Activated CD4-positive, CD25-positive, alpha-beta regulatory T cell (primary cell): ENCODE results near the gene SCNN1B.

Experiments
- DNase-seq, 4 experiments: peaks; one replicate each; lab custom pipeline; 2025; lab: John Stamatoyannopoulos, UW

SCNN1B gene

DNA sequence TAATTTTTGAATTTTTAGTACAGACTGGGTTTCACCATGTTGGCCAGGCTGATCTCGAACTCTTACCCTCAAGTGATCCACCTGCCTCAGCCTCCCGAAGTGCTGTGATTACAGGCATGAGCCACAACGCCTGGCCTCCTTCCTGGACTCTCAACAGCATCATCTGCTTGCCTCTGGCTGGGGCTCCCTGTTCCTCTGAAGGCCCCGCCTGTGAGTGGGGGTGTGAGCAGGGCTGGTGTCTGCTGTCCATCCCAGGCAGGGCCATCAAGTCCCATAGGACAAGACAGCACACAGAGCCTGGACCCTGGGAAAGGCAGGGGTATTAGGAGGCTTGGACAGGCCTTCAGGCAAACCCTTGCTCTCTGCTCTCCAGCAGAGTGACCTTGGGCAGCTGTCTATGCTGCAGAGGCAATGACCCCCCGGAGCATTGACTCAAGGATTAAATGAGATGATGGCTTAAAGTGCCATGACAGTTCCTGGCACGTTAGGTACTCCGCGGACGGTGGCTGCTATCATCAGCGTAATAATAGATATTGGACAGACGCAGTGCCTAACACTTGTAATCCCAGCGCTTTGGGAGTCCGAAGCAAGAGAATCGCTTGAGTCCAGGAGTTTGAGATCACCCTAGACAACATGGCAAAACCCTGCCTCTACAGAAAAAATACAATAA is 19.2 kb downstream of the SCNN1B start:
- DNase-seq: no peak

DNA sequence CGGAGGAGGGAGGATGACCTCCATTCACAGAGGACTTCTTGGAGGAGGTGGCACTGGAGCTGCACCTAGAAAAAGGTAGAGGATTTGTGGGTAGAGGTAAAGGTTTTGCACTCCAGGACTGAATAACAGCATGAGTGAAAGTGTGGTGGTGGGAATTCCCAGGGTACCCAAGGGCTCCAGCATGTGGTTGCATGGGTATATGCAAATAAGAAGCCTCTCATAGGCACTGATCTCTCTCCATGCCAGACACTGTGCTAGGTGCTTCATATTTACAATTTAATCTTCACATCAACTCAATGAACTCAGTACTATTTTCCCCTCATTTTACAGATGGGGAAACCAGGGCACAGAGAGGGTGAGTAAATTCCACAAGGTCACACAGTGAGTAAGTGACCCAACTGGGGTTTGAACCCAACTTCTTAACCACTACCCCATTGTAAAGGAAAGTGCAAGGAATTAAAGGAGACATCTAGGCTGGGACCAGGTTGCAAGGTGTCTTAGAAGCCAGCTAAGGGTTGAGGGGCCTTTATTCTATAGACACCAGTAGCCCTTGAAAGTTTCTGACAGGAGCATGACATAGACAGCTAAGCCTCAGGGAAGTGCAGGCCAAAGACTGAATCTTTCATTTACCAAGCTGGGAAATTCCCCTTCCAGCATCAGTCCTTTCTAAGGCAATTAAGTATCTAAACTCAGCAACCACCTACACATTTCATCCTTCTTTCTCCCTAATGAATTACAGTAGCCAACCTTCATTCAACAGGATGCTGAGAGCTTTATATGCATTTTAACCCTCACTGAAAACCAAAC is 21.3 kb downstream of the SCNN1B start:
- no peak for DNase-seq

DNA sequence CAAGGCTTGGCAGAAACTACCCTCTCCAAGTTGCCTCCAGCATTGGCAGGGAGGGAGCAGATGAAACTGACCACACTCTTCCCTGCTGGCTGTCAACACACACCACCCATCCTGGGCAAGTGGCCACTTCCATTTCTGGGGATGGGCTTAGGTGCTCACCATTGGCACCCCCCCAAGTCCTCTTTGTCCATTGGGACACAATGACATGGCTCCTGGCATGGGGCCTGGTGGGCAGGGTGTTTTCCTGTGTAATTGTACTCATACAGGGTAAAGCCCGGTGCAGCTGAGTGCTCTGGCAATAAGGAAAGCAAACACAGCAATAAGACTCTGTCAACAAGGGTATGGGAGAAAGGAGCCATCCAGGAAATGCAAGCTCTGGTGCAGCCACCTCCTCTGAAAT is 22.6 kb downstream of the SCNN1B start:
- DNase-seq: no peak

DNA sequence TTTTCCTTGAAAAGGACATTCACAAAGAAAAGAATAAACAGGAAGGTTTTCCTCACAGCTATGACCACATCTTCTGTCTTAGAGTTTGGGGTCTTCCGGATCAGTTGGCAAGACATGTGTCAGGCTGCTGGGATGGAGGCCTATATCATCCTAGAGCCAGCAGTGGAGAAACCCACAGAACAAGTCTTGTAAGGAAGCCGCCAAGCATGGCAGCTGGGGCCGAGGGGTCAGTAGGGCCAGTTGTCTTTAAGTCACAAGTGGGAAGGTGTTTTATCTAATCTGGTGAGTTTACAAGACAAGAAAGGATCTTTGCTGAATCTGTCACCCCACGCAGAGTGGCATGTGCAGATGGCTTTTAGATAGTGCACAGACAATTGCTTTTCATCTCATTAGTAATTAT is 25.7 kb downstream of the SCNN1B start:
- no peak for DNase-seq

DNA sequence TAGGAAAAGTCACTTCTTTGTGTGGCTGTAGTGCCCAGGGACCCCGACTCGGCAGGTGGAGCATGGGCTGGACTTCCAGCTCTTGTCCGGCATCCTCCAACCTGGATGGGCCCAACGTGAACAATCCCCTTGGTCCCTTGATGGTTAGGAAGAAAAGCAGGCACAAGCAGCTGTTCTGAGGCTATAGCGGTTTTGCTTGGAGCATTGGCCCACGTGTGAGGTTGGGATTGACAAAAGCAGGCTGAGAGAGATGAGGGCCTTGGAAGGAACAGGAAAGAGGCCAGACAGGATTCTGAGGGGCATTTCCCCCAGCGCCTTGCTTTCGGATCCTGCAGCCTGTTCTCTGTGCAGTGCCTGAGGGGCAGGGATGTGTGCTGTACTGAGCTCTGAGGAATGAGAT is 28.1 kb downstream of the SCNN1B start:
- DNase-seq: no peak

DNA sequence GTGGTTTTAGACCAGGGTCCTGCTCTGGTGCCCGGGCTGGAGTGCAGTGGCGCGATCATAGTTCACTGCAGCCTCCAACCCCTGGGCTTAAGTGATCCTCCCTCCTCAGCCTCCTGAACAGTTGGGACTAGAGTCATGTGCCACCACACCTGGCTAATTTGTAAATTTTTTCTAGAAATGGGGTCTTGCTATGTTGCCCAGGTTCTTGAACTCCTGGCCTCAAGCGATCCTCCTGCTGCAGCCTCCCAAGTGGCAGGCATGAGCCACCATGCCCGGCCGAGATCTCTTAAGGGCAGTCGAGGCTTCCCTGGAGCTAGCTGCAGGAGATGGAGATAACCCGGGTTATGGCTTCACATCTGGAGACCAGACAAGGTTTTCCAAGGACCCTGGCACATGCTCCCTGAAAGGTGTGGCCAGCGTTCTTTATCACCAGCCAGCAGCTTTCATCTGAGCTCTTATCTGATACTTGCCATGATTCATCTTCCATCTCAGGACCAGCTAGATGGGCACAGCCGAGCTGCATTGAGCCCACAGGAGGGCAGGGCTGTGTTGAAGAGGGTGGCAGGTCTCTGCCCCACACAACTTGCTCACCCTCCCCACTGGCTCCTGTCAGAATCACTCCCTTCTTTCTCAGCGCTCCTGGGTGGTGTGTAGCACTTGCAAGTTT is 28.6 kb downstream of the SCNN1B start:
- no peak for DNase-seq

DNA sequence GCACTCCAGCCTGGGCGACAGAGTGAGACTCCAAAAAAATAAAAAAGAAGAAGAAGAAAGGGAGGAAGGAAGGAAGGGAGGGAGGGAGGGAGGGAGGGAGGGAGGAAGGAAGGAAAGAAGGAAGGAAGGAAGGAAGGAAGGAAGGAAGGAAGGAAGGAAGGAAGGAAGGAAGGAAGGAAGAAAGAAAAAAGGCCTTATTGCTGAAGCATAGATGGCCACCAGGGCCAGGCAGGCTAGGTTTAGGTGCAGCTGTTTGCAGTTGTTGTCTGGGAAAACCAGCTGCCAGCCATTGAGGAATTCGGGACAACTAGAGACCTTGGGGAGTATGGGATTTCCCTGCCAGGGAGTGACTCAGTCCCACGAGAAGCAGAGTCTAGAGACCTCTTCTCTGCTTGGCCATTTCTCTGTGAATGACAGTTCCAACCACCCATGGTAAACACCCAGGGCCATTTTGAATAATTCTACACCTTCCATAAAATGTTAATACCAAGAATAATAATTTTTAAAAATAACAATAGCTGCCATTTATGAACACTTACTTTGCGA is 31.0 kb downstream of the SCNN1B start:
- no peak for DNase-seq

- DNase-seq: no peak
These were observed 31.8 kb downstream of the SCNN1B start for GRCh38 chr16:23333831-23334456.

GRCh38 chr16:23334457-23334853 is 32.4 kb downstream of the SCNN1B start:
- DNase-seq: no peak

DNA sequence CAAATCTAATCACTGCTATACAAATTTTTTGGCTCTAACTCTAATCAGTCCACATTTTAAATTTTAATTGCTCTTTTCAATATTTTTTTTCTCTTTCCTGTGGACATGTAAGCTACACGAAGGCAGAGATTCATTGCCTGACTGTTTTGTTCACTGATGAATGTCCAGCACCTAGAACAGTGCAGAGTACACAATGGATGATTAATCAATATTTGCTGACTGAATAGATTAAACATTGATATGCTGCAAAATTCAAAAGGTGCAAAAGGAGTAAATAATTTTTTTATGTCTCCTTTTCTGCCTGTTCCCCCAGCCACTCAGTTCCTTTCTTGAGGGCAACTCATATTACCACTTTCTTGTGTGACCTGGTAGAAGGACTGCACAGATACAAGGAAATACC is 32.8 kb downstream of the SCNN1B start:
- no peak for DNase-seq

DNA sequence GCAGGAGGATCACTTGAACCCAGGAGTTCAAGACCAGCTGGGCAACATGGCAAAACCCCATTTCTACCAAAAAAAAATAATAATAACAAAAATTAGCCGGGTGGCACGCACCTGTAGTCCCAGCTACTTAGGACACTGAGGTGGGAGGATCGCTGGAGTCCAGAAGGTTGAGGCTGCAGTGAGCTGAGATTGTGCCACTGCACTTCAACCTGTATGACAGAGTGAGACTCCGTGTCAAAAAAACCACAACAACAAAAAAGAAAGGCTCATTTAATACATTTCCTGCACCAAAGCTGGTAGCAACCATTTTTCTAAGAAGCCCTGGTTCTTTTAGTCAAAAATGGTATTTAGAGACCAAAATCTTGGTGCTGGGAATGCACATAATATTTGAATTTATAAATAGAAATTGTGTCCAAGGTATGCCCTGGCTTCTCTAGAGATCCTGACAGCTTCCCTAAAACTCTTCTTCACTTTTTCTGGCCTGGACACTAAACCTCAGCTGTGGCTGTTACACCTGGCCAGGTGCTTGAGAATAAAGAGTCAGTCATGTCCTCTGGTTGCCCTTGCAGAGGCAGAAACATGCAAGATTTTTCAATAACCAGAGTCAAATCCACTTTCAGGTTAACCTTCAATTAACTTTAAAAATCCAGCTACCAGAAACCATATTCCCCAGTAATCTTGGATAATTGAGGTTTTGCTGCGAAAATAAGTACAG is 35.9 kb downstream of the SCNN1B start:
- no peak for DNase-seq

DNA sequence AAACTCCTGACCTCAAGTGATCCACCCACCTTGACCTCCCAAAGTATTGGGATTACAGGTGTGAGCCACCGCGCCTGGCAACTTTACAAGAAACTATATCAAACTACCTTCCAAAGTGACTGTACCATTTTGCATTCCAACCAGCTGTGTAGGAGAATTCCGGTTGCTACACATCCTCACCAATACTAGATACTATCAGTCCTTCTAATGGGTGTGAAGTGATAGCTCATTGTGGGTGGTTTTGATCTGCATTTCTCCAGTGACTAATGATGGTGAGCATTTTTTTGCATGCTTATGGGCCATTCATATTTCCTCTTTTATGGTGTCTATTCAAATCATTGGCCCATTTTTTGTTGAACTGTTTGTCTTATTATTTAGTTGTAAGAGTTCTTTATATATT is 37.7 kb downstream of the SCNN1B start:
- DNase-seq: no peak

- DNase-seq: no peak
These were observed 40.1 kb downstream of the SCNN1B start for GRCh38 chr16:23342083-23342640.

DNA sequence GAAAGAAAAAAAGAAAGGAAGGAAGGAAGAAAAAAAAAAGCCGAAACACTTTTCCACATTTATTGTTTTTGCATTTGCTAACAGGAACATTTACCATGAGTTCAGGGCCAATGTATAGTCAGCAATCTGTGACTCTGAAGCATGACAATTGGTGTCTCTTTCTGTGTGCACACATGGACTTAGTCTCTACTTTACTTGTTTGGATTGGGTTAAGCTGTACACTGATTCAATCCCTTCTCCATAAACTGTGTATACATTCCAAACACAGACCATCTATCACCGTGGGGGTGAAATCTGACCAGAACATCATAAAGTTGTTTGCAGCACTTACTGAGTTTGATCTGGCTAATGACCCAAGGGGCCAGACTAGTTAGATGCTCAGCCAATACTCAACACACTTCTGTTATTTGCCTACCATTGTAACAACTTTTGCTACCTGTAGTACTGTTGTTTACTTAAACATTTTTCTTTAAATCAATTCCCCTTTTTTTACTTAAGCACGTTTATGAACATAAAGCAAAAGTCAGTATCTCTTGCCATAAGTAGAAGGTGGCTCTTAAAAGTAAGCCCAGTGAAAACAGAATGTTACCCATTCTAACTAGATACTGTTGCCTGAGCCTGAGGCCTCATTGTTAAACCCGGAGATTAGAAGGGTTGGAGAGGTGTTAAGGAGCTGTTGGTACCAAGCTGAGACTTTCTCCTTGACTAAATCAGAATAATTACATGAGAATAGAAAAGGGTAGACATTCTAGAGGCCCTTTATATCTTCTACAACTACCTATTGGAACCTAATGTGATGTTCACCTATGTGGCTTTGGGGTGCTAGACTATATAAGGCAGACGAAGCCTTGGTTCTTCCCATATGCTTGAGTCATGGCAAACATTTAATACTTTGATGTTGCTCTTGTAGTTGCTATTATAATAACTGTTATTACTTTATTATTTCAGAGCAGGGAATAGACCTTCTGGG is 41.8 kb downstream of the SCNN1B start:
- no peak for DNase-seq

DNA sequence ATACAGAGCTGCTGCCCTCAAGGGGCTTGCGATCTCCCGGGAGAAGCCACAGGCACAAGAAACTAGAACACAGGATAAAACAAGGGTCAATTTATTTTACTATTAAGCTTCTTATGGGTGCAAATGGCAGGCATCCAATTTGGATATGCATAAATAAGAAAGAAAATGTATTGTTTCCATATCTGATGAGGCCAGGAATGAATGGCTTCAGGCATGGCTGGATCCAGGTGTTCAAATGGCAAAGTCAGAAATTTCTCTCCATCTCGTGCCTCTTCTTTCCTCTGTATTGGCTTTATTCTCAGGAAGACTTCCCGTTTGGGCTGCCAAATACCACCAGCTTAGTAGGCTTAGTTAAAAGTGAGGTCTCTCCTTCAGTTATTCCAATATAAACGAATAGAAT is 43.1 kb downstream of the SCNN1B start:
- no peak for DNase-seq

GRCh38 chr16:23348579-23349469 is 46.7 kb downstream of the SCNN1B start:
- no peak for DNase-seq

GRCh38 chr16:23351360-23351759 is 49.3 kb downstream of the SCNN1B start:
- DNase-seq: no peak

GRCh38 chr16:23353440-23353839 is 51.3 kb downstream of the SCNN1B start:
- no peak for DNase-seq

- DNase-seq: no peak
These were observed 52.1 kb downstream of the SCNN1B start for GRCh38 chr16:23354246-23354645.
